Epithelial cell of prostate (primary cell): ENCODE measurements around the gene PDZD11.
"Not testable (repeated sequence)": the region's sequence is repeated elsewhere in the genome, so short reads cannot be mapped to it uniquely, and the experiment has no call there.

Experiments used
- DNase-seq: peaks from one replicate; pipeline ENCODE4 v3.0.0-alpha.2; 2011; ENCODE audit warnings: low read depth, low spot score
- H3K27ac ChIP-seq: fragments of 450-650 bp; 2 replicates; pipeline ENCODE4 v1.5.1; 2017; ENCODE audit warnings: mild to moderate bottlenecking

PDZD11 gene

DNA sequence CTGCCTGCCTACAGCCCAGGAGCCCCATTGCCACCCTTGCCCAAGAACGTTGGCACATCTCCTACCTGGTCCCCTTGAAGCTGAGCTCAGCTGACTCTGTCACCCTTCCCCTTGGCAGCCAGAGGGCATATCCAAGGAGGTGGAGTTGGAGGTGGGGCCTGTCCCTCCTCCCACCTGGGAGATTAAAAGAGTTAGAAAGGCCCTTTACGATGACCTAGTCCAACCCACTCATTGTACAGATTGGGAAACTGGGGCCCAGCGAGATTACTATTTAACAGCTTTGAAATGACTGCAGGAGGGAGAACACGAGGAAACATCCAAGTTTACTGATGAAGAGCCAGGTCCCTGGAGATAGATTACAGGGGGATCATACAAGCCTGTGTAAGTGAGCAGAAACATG lies 29.6 kb downstream of the PDZD11 start, which contains the start of gene P2RY4:
TSS of gene P2RY4 (minus strand) at position 101 of the 400 bp plus-strand sequence. CDS start 580 bp downstream, outside the sequence.
- H3K27ac ChIP-seq, result no peak within 1 kb of the TSS
- DNase-seq, result no peak

DNA sequence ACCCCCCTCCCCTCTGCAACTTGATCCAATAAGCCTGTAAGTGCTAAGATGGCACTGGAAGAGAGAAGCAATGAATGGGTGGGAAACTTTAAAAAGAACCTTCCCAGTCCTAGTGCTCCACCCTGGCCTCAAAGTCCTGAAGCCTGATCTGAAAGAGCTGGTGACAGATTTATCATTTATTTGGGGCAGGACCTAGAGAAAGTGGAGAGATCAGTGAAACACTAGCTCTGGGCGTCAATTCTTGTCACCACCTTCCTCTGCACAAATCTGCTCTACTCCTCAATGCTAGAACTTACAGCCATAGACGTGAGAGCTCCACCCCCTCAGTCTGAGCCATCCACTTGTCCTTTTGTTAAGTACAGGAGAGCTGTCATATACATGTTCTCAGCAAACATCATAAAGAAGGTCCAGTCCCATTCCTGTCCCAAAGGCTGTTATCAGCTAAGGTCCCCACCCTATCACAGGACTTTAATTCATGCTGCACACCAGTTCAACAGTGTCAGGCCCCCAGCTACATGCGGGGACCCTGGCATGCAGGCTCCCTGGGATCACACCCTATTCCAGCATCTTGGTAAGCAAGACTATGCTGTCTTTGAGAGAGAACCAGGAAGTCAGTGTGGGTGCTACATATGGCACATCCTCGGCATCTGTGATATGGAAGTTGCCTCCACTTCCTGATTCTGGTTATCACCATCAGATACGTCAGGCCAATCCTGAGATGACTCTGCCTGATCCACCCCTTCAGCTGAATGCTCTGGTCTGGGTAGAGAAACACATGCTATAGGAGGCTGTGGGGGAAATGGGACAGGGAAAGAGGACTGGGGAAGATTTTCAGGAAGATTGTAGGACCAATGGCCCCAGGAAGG lies 32.1 kb downstream of the PDZD11 start:
- DNase-seq, result no peak
- no peak overlapping the region for H3K27ac ChIP-seq

DNA sequence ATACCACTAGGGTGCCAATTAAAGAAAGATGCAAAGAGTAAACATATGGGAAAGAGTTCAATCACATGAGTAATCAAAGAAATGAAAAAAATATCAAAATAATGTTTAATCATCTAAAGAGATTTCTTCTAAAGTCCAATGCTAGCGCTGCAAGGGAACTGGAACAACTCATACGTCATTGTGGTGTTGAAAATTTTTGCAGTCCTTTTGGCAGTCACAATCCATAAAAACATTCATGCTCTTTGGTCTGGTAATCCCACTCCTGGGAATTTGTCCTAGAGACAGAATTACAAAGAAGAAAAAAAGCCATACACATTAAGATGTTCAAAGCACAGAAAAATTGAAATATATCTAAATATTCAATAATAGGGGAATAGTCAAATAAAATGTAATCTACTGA lies 34.3 kb downstream of the PDZD11 start:
- H3K27ac ChIP-seq, result peak overlapping the region; percentile 96
- DNase-seq, result no peak

DNA sequence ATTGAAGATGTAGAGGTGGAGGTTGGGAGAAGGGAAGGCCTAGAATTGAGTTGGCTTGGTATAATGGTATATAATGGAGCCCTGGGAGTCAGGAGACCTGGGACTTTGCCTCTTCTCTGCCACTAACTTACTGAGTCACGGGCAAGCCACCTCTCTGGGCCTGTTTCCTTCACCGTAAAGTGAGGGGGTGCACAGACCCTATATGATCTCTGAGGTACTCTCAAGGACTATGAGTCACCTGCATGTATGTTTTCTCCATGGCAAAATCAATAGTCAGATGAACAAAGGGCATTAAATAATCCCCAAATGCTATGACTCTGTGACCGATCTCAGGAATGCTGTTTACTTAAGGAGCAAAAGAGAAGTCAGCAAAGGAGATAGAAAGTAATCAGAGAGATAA lies 34.8 kb downstream of the PDZD11 start:
- DNase-seq, result no peak
- peak overlapping the region; percentile 96 for H3K27ac ChIP-seq

DNA sequence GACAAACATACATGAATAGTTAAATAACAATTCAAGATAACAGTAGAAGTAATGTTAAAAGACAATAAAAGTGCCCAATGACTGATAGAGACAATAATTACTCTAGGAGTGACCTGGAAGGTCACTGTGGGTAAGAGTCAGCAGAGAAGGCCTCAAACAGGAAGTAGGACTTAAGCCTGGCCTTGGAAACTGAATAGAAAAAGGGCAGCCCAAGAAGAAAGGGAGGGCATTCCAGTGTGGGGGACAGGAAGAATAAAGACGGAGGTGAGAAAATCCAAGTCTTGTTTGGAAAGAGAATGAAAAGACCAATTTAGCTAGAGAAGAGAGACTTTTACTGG lies 35.7 kb downstream of the PDZD11 start:
- peak overlapping the region; percentile 96 for H3K27ac ChIP-seq
- no peak for DNase-seq

DNA sequence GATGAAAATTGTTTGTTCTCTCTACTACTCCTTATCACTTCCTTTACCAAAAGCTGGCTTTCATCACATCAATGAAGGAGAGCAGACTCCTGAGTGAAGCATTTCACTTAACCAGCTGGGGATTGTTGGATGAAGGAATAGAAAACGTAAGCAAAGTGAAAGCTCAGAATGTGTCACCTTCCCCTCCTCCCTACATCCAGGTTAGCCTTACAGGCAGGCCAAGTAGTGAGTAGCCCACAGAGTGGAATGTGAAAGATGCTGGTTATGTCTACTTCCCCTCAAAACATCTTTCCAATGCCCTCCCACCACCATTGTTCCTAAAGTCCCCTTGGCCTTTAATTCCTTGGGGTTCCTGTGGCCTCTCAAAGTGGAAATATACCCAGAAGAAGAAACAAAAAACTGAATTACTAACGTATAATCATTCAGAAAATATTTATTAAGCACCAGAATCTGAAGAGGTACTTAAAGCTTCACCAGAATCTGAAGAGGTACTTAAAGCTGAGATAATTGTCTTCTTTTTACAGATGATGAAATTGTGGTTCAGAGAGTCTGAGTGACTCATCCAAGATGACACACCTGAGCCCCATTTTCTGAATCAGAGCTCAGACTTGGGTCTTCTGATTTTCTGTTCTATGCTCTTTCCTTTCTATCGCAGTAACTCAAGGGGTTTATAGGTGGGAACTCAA lies 36.2 kb downstream of the PDZD11 start:
- peak overlapping the region; percentile 96 for H3K27ac ChIP-seq
- DNase-seq, result no peak

DNA sequence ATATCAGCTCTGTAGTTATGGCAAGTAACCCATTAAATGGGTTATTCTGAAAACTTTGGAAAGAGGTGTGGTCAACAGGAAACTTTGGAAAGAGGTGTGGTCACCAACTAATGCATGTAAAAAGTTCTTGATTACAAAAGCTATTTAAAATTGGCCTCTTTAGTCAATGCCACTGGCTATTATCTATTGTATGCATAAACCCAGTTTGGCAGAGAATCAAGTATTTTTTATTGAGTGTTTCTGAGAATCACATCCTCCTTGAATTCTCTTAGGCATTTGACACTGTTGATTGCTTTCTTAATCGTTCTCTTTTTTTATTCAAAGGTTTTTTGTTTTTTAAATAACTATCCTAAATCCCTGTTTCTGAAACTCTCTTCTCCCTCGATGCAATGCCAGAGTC lies 37.2 kb downstream of the PDZD11 start:
- H3K27ac ChIP-seq, result peak overlapping the region; percentile 96
- DNase-seq, result no peak

DNA sequence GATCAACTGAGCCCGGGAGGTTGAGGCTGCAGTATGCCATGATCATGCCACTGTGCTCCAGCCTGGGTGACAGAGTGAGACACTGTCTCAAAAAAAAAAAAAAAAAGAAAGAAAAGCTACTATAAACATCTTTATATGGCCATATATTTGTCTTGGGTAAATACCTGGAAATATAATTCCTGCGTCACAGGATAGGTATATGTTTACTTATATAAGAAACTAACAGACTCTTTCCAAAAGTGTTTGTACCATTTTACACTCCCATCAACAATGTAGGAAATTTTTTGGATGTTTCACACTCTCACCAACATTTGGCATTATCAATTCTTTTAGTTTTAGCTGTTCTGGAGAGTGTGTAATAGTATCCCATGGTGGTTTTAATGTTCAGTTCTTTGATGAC lies 42.5 kb downstream of the PDZD11 start:
- no peak for DNase-seq
- no peak overlapping the region for H3K27ac ChIP-seq

DNA sequence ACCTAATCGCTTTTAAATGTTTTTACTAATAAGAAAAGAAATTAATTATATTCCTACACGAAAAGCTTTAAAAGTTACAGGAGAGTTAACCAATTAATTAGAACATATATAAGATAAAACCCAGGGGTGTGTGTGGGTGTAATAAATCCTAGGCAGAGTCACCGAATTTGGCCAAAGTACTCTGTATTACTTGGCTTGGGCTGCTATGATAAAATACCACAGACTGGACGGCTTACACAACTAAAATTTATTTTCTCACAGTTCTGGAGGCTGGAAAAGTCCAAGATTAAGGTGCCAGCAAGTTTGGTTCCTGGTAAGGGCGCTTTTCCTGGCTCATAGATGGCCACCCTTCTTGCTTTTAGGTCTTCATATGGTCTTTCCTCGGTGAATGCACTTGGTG lies 44.8 kb downstream of the PDZD11 start:
- no peak overlapping the region for H3K27ac ChIP-seq
- DNase-seq, result no peak

DNA sequence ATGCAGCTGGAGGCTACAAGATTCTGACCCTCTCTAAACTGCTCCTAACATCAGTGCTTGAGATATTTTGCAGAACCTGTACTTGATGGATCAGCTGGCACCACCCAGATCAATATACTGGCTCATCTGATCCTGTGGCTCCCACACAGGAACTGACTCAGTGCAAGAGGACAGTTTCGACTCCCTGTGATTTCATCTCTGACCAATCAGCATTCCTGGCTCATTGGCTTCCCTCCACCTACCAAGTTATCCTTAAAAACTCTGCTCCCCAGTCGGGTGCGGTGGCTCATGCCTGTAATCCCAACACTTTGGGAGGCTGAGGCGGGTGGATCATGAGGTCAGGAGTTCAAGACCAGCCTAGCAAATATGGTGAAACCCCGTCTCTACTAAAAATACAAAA lies 46.1 kb downstream of the PDZD11 start:
- H3K27ac ChIP-seq, result peak overlapping the region; percentile 15
- DNase-seq, result not testable (repeated sequence)

DNA sequence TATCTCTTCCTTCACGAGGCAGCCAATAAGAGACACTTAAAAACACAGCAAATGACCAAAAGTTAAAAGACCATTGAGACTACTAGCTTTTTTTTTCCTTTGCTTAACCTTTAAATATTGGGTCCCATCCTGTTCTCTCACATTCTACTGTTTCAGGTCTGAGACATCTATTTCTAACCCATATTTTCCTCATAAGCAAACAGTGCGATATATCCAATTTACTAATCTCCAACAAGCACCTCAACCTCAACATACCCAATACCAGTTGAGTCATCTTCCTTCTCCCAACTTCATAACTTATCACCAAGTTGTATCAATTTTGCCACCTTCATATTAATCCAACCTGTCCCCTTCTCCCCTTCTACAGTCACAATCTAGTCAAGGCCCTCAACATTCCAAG lies 48.2 kb downstream of the PDZD11 start:
- H3K27ac ChIP-seq, result no peak overlapping the region
- no peak for DNase-seq

DNA sequence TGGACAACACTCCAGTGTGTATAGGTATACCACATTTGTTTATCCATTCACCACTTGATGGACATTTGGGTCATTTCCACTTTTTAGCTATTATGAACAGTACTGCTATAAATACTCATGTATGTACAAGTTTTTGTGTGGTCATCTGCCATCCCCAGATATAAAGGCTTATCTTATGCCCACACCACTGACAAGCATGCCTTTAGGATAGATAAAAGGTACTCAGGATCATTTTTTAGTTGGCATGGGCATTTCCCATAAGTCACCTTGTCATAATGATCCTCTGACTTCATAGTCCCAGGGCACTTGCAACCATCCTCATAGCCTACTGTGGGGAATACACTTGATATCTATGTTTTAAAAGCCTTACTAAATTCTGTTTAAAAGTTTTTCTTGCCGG lies 49.0 kb downstream of the PDZD11 start:
- H3K27ac ChIP-seq, result no peak overlapping the region
- no peak for DNase-seq
